GM18867 (cell line): ENCODE measurements around the gene TNRC6B.
"Not testable (repeated sequence)": the region's sequence is repeated elsewhere in the genome, so short reads cannot be mapped to it uniquely, and the experiment has no call there.

Source experiments
- ATAC-seq: cut with Tn5 transposase; IDR thresholded peaks from one replicate; pipeline ENCODE4 v1.9.1; 2021; ENCODE audit warnings: mild to moderate bottlenecking, moderate library complexity; ENCODE audit not compliant: unreplicated experiment

The TNRC6B gene

GRCh38 chr22:40212121-40212520, 34.4 kb downstream of the TNRC6B start:
- ATAC-seq = no peak

GRCh38 chr22:40213478-40213877, 35.8 kb downstream of the TNRC6B start:
- ATAC-seq = no peak

DNA sequence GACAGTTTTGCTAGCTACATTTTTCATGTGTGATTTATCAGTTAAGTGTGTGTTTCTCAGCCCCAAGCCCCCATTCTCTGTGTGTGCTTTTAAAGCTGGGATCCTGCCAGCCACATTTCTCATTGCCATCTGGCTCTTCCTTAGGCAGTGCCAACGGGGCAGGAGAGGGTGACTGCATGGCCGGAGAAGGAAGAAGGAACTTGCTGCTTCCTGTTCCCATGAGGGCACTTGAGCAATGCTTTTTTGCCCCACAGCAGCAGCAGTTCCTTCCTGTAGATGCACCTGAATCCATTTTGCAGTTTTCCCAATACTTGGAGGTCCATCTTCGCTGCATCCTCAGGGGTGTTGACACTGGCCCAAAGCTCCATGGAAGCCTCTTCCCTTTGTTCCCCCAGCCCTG, 37.5 kb downstream of the TNRC6B start:
- no peak for ATAC-seq

DNA sequence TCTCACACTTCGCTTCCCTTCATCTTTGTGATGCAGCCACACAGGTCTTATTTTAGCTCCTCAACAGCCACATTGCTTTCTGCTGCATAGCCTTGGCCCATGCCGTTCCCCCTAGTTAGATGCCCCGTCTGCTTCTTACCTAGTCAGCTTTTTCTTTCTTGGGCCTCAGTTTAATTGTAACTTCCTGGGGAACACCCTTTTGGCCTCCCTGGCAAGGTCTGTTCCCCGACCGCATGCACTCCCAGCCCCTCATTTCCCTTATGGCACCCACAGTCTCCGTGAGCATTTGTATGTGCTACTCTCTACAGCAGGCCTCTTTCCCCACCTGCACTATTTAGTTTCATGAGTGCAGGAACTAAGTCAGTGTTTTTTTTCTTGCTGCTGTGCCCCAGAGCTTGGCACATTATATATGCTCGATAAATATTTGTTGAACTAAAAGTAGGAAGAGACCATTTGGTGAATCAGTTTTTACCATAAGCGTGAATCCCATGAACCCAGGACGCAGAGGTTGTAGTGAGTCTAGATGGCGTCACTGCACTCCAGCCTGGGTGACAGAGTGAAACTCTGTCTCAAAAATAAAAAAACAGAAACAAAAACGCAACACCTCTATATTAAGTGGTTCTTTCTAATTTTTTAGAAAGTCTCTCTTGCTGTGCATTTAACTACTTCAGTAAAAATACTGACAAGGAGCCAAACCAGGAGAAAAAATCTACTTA, 38.5 kb downstream of the TNRC6B start:
- ATAC-seq = no peak

GRCh38 chr22:40218152-40218551, 40.4 kb downstream of the TNRC6B start:
- no peak for ATAC-seq

DNA sequence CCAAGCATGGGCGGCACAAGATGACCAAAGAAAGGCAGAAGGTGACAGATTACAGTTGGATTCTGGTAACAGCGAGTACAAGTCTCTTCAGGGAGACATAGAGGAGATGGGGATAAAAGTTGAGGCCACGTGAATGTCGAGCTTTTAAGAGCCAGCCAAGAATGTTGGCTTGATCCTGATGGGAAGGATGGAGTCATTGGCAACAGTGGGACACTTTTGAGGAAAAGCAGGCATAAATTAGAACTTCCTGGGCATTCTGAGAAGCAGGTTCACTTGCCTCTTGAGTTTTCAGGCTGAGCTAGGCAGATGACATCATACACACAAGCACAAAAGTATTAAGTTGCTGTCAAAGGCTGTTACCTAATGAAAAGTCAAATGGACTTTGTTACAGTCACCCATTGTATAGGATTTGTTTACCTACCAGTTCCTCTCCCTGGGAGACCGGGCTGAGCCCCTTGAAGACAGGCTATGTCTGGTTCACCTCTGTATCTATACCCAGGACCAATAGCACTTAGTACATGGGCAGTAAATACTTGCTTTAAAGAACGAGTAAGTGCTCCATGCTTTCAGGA, 41.1 kb downstream of the TNRC6B start:
- no peak for ATAC-seq

DNA sequence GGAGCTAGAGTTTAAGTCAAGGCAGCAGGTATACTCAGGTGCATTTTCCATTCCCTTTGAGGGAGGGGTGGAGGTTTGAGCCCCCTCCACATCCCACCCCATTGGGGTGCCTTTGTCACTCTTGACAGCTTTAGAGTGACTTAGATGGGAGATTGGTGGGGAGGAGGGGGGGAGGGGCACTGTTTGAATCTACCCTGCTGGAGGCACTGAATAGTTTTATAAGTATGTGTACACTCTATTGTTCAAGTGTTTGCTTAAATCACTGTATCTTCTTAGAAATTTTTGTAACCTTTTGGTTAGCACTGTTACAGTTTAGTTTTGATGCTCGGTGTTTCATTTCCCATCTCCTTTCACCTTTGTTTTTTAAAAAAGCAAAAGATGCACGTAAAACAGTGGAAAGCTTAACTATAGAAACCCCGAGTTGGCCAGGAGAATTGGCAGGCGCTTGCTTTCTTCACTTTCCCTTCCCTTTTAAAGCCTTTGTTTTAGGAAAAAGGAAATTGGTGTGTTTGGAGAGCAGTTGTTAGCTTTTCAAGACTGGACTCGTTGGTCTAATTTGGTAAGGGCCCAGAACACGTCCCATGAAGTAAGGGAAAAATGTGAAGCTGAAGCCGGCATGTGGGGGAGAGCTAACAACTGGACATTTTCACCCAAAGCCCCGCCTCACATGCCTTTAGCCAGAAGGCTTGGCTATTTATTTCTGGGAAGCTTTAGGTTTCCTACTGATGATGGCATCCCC, 42.8 kb downstream of the TNRC6B start:
- ATAC-seq = no peak

DNA sequence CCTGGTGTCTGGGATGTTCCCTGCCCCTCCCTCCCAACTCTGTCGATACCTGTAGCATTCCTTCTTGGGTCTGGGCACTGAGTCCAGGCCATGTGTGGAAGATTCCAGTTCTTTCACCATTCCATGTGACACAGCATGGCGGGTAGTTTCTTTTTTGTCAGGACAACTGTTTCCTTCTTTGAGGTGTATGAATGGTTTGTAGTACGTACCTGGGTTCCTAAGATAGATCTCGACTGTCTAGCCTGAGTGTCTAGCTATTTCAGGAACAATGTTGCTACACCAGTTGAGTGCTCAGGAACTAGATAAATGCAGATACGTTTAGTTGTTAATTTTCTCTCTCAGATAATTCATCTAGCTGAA, 43.3 kb downstream of the TNRC6B start:
- no peak for ATAC-seq

- ATAC-seq = not testable (repeated sequence)
Observed at GRCh38 chr22:40222979-40223378, 45.3 kb downstream of the TNRC6B start.

GRCh38 chr22:40224702-40225101, 47.0 kb downstream of the TNRC6B start:
- no peak for ATAC-seq

DNA sequence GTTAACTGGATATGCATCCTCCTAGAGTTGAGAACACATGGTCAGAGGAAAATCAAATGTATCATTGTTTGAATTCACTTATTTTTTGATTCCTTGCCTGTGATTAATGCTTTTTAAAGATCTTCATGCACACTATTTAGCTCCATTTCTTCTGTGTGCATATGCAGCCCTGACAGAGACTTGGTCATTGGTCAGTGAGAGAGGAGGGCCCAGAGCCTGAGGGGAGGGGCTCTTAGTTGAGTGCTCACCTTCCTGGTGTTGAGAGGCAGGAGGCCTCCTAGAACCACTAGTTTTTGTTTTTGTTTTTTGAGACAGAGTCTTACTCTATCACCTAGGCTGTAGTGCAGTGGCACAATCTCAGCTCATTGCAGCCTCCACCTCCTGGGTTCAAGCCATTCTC, 48.9 kb downstream of the TNRC6B start:
- ATAC-seq = no peak

DNA sequence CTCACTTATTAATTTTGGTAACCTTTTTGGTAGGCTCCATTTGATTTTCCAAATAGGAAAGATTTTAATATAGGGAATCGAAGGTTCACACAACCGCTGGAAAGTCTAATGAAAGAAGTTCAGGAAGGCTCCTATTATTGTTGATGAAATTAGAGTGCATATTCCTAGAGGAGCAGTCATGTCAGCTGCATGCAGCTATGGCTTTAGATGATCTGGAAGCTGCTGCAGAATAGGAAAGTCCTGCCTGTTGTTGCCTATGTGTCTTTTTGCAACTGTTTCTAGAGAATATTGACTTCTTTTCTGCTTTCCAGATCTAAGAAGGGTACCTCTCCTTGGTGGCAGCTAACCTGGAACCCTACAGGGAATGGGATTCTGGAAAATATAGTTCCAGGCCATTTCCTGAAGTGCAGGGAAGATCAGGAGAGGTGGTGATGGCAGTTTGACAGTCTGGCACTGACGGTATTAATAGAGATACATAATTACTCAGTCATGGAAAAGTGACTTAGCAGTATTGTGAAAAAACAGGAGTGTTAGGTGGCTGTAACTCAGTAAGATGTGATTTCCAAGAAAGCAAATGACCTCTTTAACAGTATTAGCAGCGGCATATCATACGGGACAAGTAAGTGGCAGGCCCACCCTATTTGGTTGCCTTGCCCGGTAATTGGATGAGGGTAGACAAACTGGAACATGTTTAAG, 54.0 kb downstream of the TNRC6B start:
- ATAC-seq = no peak

DNA sequence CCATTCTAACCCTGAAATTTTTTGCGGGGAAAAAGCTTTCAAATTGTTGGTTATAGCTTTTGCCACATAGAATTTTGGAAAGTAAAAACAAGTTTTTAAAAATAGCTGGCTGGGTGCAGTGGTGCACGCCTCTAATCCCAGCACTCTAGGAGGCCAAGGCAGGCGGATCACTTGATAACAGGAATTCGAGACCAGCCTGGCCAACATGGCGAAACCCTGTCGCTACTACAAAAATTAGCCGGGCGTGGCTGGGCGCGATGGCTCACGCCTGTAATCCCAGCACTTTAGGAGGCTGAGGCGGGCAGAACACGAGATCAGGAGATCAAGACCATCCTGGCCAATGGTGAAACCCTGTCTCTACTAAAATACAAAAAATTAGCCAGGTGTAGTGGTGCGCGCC, 54.9 kb downstream of the TNRC6B start:
- no peak for ATAC-seq

GRCh38 chr22:40233886-40234285, 56.2 kb downstream of the TNRC6B start:
- ATAC-seq = no peak

DNA sequence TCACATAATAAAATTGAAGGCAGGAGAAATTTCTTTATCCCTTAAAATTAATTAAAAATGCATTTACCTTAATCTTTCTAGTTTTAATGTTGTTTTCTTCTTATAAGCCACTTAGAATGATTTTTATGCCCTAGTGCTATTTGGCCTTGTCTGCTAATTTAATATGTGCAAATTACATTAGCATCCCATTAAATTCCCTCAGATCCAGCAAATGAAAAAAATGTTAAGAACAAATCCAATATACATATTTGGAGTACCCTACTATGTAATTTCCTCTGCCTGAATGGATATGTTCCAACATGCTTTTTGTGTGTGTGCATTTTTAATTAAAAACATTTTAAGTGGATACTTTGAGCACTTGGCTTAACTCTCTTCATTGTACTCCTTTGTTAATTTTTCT, 56.9 kb downstream of the TNRC6B start:
- ATAC-seq = no peak

- no peak for ATAC-seq
Observed at GRCh38 chr22:40235308-40235707, 57.6 kb downstream of the TNRC6B start.

- no peak for ATAC-seq
Observed at GRCh38 chr22:40236131-40236665, 58.5 kb downstream of the TNRC6B start.

- ATAC-seq = no peak
Observed at GRCh38 chr22:40237241-40237640, 59.5 kb downstream of the TNRC6B start.

DNA sequence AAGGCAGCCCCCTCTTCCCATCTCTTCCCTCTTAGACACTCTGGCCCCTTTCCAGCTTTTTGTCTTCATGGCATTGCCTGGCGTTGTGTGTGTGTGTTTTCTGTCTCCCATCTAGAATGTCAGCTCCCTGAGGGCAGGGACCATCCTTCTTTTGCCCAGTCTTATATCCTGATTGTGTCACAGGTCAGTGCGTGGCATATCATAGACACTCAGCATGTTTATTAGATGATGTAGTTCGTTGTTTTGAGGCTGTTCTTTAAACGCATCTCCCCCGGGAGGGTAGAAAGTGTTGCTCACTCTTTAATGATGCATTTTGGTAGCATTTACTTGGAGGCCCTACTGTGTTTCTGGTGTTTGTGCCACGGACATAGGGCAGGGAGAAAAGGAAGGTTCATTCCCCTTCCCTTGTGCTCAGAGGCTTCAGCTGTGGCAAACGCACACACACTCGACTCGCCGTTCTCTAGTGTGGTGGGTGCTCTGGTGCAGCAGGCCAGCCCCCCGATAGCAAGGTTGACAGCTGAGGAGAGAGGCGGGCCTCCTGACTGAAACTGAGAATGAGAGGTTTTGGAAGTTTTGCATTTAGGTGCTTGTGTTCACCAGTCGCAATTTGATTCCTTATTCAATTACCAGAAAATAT, 60.2 kb downstream of the TNRC6B start:
- no peak for ATAC-seq

- no peak for ATAC-seq
Observed at GRCh38 chr22:40238425-40239344, 61.0 kb downstream of the TNRC6B start.
